Measurements from ENCODE around the gene ASIC4. TPM values are rescaled to one million over a fixed set of nuclear protein-coding genes. Genes with fewer than 3 reads are reported as not detected.
A peak's percentile ranks its signal among the peaks of the same experiment; 100 is the strongest.

The ASIC4 gene
- total and polyA plus RNA-seq, 12 donors, result 0.15 to 16.3 (median 1.1) TPM; not detected in 4

DNA sequence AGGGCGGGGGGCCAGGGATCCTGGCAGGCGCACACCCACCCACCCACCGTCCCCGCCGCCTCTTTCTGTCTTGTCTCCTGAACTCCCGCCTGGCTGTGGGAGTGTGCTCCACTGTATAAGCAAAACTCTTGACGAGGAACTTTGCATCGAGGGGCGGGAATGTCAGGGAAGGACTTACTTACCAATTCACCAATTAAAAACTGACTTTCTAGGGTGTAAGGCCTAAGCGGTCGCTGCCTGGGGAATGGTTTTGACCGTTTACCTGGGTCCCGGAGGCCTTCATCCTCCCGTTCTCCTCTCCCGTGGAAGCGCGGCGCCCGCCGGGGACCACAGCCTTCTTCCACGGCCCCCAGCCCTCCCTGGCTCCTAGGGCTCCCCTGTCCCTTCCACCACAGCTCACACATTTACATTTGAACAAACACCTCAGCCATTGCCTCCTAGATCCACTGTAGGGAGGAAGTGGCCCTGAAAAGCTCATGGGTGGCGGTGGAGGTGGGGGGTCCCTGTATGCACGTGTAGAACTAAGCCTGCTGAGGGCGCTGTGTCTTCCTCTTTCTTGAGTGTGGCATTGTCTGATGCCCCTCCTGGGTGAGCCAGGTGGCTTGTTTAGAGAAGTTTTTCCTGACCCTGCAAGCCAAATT, 8.9 kb downstream of the ASIC4 start:
- Histone ChIP-seq H3K36me3 (replicated peaks in 1 of 2) (no peaks in the 10 kb centered on the region), H3K4me1 (replicated peaks in 1 of 2) (peaks cover 0 to 26% of the 10 kb centered on the region in 2 donors), H3K4me3 (peak overlapping the region in 1 of 4 donors; percentile 25), H3K27ac (peak overlapping the region in 1 of 5 donors; percentile 57), H3K9me3 (replicated peaks in 1 of 3) (no peaks in the 10 kb centered on the region), H3K27me3 (peaks cover 62% of the 10 kb centered on the region)
- no peak for DNase-seq
- WGBS, 4 donors, result 25 to 40% (median 34%) methylated on average over 15 to 24 of the region's 24 CpGs
- TF ChIP-seq POLR2A (IDR thresholded peaks at IDR 0.05), result no peak
- TF ChIP-seq, protein P1, sequence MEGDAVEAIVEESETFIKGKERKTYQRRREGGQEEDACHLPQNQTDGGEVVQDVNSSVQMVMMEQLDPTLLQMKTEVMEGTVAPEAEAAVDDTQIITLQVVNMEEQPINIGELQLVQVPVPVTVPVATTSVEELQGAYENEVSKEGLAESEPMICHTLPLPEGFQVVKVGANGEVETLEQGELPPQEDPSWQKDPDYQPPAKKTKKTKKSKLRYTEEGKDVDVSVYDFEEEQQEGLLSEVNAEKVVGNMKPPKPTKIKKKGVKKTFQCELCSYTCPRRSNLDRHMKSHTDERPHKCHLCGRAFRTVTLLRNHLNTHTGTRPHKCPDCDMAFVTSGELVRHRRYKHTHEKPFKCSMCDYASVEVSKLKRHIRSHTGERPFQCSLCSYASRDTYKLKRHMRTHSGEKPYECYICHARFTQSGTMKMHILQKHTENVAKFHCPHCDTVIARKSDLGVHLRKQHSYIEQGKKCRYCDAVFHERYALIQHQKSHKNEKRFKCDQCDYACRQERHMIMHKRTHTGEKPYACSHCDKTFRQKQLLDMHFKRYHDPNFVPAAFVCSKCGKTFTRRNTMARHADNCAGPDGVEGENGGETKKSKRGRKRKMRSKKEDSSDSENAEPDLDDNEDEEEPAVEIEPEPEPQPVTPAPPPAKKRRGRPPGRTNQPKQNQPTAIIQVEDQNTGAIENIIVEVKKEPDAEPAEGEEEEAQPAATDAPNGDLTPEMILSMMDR (IDR thresholded peaks at IDR 0.05), result no peak
- intact Hi-C loops (cut with DNase I), result no loop called here

DNA sequence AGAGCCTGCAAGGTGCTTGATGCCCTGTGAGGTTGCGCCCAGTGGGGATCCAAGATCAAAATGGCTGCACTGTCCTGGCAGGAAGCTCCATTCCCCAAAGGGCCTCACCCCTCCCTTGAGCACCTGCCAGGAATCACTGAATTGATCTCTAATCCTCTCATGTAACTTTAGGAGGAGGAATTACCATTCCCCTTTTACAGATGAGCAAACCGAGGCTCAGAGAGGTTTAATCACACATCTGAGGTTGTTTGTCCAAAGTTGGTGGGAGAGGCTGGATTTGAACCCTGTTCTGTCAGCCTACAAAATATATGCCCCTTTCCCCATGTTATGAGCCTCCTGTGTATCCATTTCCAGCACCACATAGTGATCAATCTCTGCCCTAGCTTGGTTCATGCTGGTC, 10.5 kb downstream of the ASIC4 start:
- no peak overlapping the region for H3K4me3 ChIP-seq
- TF ChIP-seq POLR2A (IDR thresholded peaks at IDR 0.05), result no peak
- TF ChIP-seq, protein P1 (IDR thresholded peaks at IDR 0.05), result no peak
- no peak overlapping the region for H3K27ac ChIP-seq
- H3K4me1 ChIP-seq (replicated peaks in 1 of 2), result peaks cover 0 to 26% of the 10 kb centered on the region in 2 donors
- no peaks in the 10 kb centered on the region for H3K9me3 ChIP-seq (replicated peaks in 1 of 3)
- H3K27me3 ChIP-seq, result peaks cover 67% of the 10 kb centered on the region
- DNase-seq, result no peak
- intact Hi-C loops (cut with DNase I), result loop anchor here (5.0 kb wide), 3 partner anchors 33 to 123 kb away; no protein-coding TSS in a partner anchor
- H3K36me3 ChIP-seq (replicated peaks in 1 of 2), result no peaks in the 10 kb centered on the region
- 79 to 90% (median 89%) methylated on average over 2 of the region's 2 CpGs for WGBS, 4 donors

DNA sequence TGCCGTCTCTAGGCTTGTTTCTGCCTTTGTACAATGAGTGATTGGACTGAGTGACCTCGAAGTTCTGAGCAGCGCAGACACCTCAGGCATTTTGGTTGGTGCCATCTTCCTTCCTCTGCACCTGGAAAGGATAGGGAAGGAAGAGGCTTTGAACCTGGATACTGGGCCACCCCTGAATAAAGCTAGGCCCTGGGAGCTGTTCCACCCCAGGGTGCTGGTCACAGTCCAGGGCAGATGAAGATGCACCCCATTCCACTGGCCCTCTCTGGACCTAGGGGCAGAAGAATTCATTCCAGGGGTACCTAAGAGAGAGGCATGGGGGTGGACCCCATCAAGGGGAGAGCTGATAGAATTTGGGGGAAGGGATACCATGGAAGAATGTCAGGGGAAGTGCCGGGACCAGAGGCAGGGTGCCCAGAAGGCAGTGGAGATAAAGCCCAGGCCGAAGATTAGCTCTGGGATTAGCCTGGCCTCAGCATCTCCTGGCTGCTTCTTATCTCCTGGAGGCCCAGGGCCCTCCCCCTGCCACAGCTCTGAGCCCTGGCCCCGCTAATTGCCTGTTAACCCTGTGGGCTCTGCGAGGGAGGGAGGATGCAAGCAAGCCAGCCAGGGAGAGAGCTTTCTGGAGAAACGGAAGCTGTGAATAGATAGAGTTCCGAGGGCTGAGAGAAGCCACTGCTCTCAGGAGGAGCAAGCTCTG, 11.4 kb downstream of the ASIC4 start:
- no peaks in the 10 kb centered on the region for H3K36me3 ChIP-seq (replicated peaks in 1 of 2)
- intact Hi-C loops (cut with DNase I), result loop anchor here (5.0 kb wide), 3 partner anchors 33 to 123 kb away; no protein-coding TSS in a partner anchor
- no peak for DNase-seq
- H3K27me3 ChIP-seq, result peaks cover 63% of the 10 kb centered on the region
- peaks cover 0 to 25% of the 10 kb centered on the region in 2 donors for H3K4me1 ChIP-seq (replicated peaks in 1 of 2)
- 43 to 66% (median 51%) methylated on average over 9 of the region's 9 CpGs for WGBS, 4 donors
- H3K27ac ChIP-seq, result peak overlapping the region in 1 of 5 donors; percentile 66
- no peak overlapping the region for H3K4me3 ChIP-seq
- no peak for TF ChIP-seq POLR2A (IDR thresholded peaks at IDR 0.05)
- TF ChIP-seq, protein P1 (IDR thresholded peaks at IDR 0.05), result no peak
- H3K9me3 ChIP-seq (replicated peaks in 1 of 3), result no peaks in the 10 kb centered on the region

DNA sequence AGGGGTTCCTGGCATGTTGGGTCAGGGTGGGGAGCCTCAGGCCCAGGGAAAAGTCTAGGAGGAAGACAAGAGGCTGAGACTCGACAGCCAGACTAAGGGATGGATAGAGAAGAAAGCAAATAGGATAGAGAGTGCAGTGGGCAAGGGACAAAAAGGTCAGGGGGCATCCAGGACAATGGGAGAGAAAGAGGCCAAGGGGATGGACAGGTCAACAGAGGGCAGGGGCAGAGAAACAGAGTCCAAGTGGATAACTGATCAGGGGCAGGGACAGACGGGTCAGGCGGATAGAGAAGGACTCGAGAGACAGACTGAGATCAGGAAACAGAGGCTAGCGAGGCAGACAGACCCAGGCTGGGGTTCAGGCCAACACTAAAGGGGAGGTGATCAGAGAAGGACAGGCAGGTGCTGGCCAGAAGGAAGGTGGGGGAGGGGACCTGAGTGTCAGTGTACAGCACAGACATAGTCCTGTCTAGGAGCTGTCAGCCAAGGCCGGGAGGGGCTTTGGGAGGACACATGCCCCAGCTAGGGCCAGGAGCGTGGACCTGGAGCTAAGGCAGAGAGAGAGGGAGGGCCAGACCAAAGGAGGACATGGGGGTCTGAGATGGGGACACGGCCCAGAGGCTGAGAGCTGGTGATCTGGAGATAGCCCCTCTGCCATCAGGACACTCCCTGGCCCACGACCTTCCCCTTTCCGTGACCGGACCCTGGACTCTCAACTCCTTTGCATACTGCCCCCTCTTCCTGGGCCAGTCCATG, 12.2 kb downstream of the ASIC4 start:
- no peaks in the 10 kb centered on the region for H3K36me3 ChIP-seq (replicated peaks in 1 of 2)
- WGBS, 4 donors, result 49 to 57% (median 52%) methylated on average over 7 to 10 of the region's 11 CpGs
- peaks cover 0 to 17% of the 10 kb centered on the region in 2 donors for H3K4me1 ChIP-seq (replicated peaks in 1 of 2)
- H3K4me3 ChIP-seq, result no peak overlapping the region
- H3K9me3 ChIP-seq (replicated peaks in 1 of 3), result no peaks in the 10 kb centered on the region
- H3K27me3 ChIP-seq, result peaks cover 59% of the 10 kb centered on the region
- H3K27ac ChIP-seq, result peak overlapping the region in 1 of 5 donors; percentile 66
- intact Hi-C loops (cut with DNase I), result loop anchor here (5.0 kb wide), 3 partner anchors 34 to 124 kb away; no protein-coding TSS in a partner anchor
- no peak for TF ChIP-seq POLR2A (IDR thresholded peaks at IDR 0.05)
- TF ChIP-seq, protein P1 (IDR thresholded peaks at IDR 0.05), result no peak
- no peak for DNase-seq

All from adrenal gland (tissue), 12 donors.